Panc1 (cell line): Measurements from ENCODE around the gene RNF220.

Source experiments
- CTCF ChIP-seq: fragments of 450-650 bp; IDR thresholded peaks from 2 replicates; pipeline ENCODE4 v1.5.1; 2017; ENCODE audit warnings: mild to moderate bottlenecking
- REST ChIP-seq, 2 experiments: IDR thresholded peaks; 2 replicates each; pipeline ENCODE4 v1.6.1; 2011 to 2012; ENCODE audit warnings: low read depth in 2 of 2, control low read depth in 1 of 2, low read length in 1 of 2, mild to moderate bottlenecking in 1 of 2, moderate library complexity in 1 of 2; ENCODE audit not compliant: insufficient read depth in 1 of 2
- SIN3A ChIP-seq: IDR thresholded peaks from 2 replicates; pipeline ENCODE4 v1.6.1; 2012; ENCODE audit warnings: low read depth, mild to moderate bottlenecking, low read length, moderate library complexity, borderline replicate concordance; ENCODE audit not compliant: insufficient read depth

- no peak; the same call in 1 of the 2 replicates for TF ChIP-seq CTCF
- no peak for TF ChIP-seq REST (IDR thresholded peaks at IDR 0.05; ENCODE audit: insufficient read depth in 1 of 2, low read depth in 2 of 2, low read length in 1 of 2)
- TF ChIP-seq SIN3A = no peak
Observed at GRCh38 chr1:44361478-44361877, 43.6 kb upstream of the RNF220 start.
